Small intestine (tissue), 7 donors: ENCODE results near the gene QDPR. TPM values are rescaled to one million over a fixed set of nuclear protein-coding genes. Genes with fewer than 3 reads are reported as not detected.

Experiments
- DNase-seq, 2 donors: peaks; one replicate each; pipeline versions ENCODE4 v3.0.0 to v3.0.0-alpha.2; 2013
- FAIRE-seq: peaks from 2 replicates; lab custom pipeline; 2012; peaks lifted over from hg19 to GRCh38; lab: Jason Lieb, UNC
- H3K27ac ChIP-seq, 3 donors: one replicate each; pipeline ENCODE4 v1.5.1; 2013; ENCODE audit warnings: low read length in 2 of 3, mild to moderate bottlenecking in 2 of 3, control low read depth in 1 of 3, inconsistent platforms in 1 of 3, low read depth in 1 of 3, moderate library complexity in 1 of 3
- H3K27me3 ChIP-seq, 3 donors: one replicate each; pipeline ENCODE4 v1.6.1; 2013; ENCODE audit warnings: low read length in 3 of 3, inconsistent platforms in 1 of 3; ENCODE audit not compliant: control insufficient read depth in 3 of 3, insufficient read depth in 3 of 3
- H3K36me3 ChIP-seq, 3 donors: one replicate each; pipeline ENCODE4 v1.6.1; 2013; ENCODE audit warnings: low read length in 3 of 3, inconsistent platforms in 1 of 3, low read depth in 1 of 3, mild to moderate bottlenecking in 1 of 3, moderate library complexity in 1 of 3; ENCODE audit not compliant: control insufficient read depth in 3 of 3, insufficient read depth in 2 of 3
- H3K4me1 ChIP-seq, 3 donors: one replicate each; pipeline ENCODE4 v1.6.1; 2013; ENCODE audit warnings: low read length in 2 of 3, inconsistent platforms in 1 of 3, low read depth in 1 of 3, mild to moderate bottlenecking in 1 of 3, moderate library complexity in 1 of 3; ENCODE audit not compliant: control insufficient read depth in 3 of 3, insufficient read depth in 2 of 3
- H3K4me3 ChIP-seq, 3 donors: one replicate each; pipeline ENCODE4 v1.5.1; 2013; ENCODE audit warnings: low read length in 3 of 3, control low read depth in 1 of 3, inconsistent platforms in 1 of 3, low read depth in 1 of 3, mild to moderate bottlenecking in 1 of 3, moderate library complexity in 1 of 3
- H3K9me3 ChIP-seq, 2 donors: one replicate each; pipeline ENCODE4 v1.6.1; 2013; ENCODE audit warnings: low read depth in 1 of 2, low read length in 1 of 2; ENCODE audit not compliant: control insufficient read depth in 2 of 2, insufficient read depth in 1 of 2
- WGBS, 3 donors: extraction: QIAGEN DNeasy Blood & Tissue Kit; methylation state at CpG; one replicate each; pipeline ENCODE4 v1.1.7; 2013; 5-methylcytosine and 5-hydroxymethylcytosine counted together
- polyA plus RNA-seq, 4 donors: library from polyadenylated mRNA; stranded (reverse) in 3 of 4; unstranded in 1 of 4; fragments of 200-250 nt in 3 of 4; fragments of 120-200 nt in 1 of 4; gene quantifications; one replicate each; pipeline versions ENCODE4 v1.2.1 to v1.2.3, GENCODE V29; 2013
- donor health status: healthy with polysubstance abuse.
- donor health status: control.
- donor health status: control.
- donor health status: Bipolar disorder and iron deficiency.
- donor health status: healthy.

Gene QDPR
- polyA plus RNA-seq, 4 donors, result 31.6 to 80.9 (median 39.0) TPM

GRCh38 chr4:17492058-17492741, 19.7 kb downstream of the QDPR start:
- Histone ChIP-seq H3K27me3 (no peaks in the 10 kb centered on the region), H3K4me1 (peaks cover 0 to 25% (median 0%) of the 10 kb centered on the region in 3 donors), H3K27ac (no peak overlapping the region), H3K36me3 (peaks cover 3 to 79% (median 5%) of the 10 kb centered on the region in 3 donors), H3K9me3 (peaks cover 0 to 3% of the 10 kb centered on the region in 2 donors), H3K4me3 (no peak overlapping the region)
- FAIRE-seq (no peak), DNase-seq (peak in 1 of 2 donors; percentile 8)
- 69 to 82% (median 81%) methylated on average over 15 of the region's 15 CpGs for WGBS, 3 donors

GRCh38 chr4:17491196-17491595, 20.7 kb downstream of the QDPR start:
- DNase-seq, result no peak
- WGBS, 3 donors, result 85 to 87% (median 85%) methylated on average over 3 of the region's 3 CpGs
- H3K4me3 ChIP-seq, result no peak overlapping the region
- peak overlapping the region in 1 of 3 donors; percentile 25 for H3K27ac ChIP-seq
- peaks cover 0 to 25% (median 0%) of the 10 kb centered on the region in 3 donors for H3K4me1 ChIP-seq
- peaks cover 0 to 3% of the 10 kb centered on the region in 2 donors for H3K9me3 ChIP-seq
- no peak for FAIRE-seq
- H3K27me3 ChIP-seq, result no peaks in the 10 kb centered on the region
- peaks cover 3 to 77% (median 6%) of the 10 kb centered on the region in 3 donors for H3K36me3 ChIP-seq

- DNase-seq (peak; percentile 31 to 51), FAIRE-seq (no peak)
- H3K9me3 ChIP-seq, result peaks cover 0 to 3% of the 10 kb centered on the region in 2 donors
- H3K4me1 ChIP-seq, result peaks cover 0 to 25% (median 0%) of the 10 kb centered on the region in 3 donors
- peak overlapping the region in 2 of 3 donors; percentile 17 to 25 for H3K27ac ChIP-seq
- H3K36me3 ChIP-seq, result peaks cover 3 to 73% (median 8%) of the 10 kb centered on the region in 3 donors
- 26 to 57% (median 46%) methylated on average over 6 of the region's 6 CpGs for WGBS, 3 donors
- no peaks in the 10 kb centered on the region for H3K27me3 ChIP-seq
- no peak overlapping the region for H3K4me3 ChIP-seq
Observed at GRCh38 chr4:17490575-17491059, 21.3 kb downstream of the QDPR start.

- peaks cover 0 to 23% (median 0%) of the 10 kb centered on the region in 3 donors for H3K4me1 ChIP-seq
- H3K4me3 ChIP-seq, result no peak overlapping the region
- peaks cover 0 to 3% of the 10 kb centered on the region in 2 donors for H3K9me3 ChIP-seq
- DNase-seq (no peak), FAIRE-seq (no peak)
- peak overlapping the region in 1 of 3 donors; percentile 17 for H3K27ac ChIP-seq
- H3K36me3 ChIP-seq, result peaks cover 3 to 68% (median 8%) of the 10 kb centered on the region in 3 donors
- WGBS, 3 donors, result 78 to 90% (median 85%) methylated on average over 8 of the region's 8 CpGs
- H3K27me3 ChIP-seq, result no peaks in the 10 kb centered on the region
Observed at GRCh38 chr4:17489721-17490120, 22.2 kb downstream of the QDPR start.

GRCh38 chr4:17489123-17489522, 22.8 kb downstream of the QDPR start:
- no peak overlapping the region for H3K27ac ChIP-seq

GRCh38 chr4:17482716-17483115, 29.2 kb downstream of the QDPR start:
- H3K9me3 ChIP-seq, result peaks cover 0 to 19% of the 10 kb centered on the region in 2 donors
- peaks cover 0 to 22% (median 3%) of the 10 kb centered on the region in 3 donors for H3K36me3 ChIP-seq
- no peak overlapping the region for H3K4me3 ChIP-seq
- no peak for FAIRE-seq
- DNase-seq, result no peak
- 86 to 98% (median 93%) methylated on average over 2 of the region's 2 CpGs for whole genome bisulfite sequencing, 3 donors
- peaks cover 0 to 10% (median 0%) of the 10 kb centered on the region in 3 donors for H3K4me1 ChIP-seq
- no peak overlapping the region for H3K27ac ChIP-seq
- H3K27me3 ChIP-seq, result no peaks in the 10 kb centered on the region

More at GRCh38 chr4:17489123-17489522, 22.8 kb downstream of the QDPR start:
- no peak for FAIRE-seq
- H3K9me3 ChIP-seq, result peaks cover 0 to 3% of the 10 kb centered on the region in 2 donors
- H3K36me3 ChIP-seq, result peaks cover 3 to 65% (median 8%) of the 10 kb centered on the region in 3 donors
- no peak overlapping the region for H3K4me3 ChIP-seq
- DNase-seq, result no peak
- H3K27me3 ChIP-seq, result no peaks in the 10 kb centered on the region
- H3K4me1 ChIP-seq, result peaks cover 0 to 19% (median 0%) of the 10 kb centered on the region in 3 donors
- 78 to 89% (median 89%) methylated on average over 5 of the region's 5 CpGs for WGBS, 3 donors

GRCh38 chr4:17480955-17481354, 30.9 kb downstream of the QDPR start:
- Histone ChIP-seq H3K27ac (peak overlapping the region in 1 of 3 donors; percentile 37), H3K4me3 (no peak overlapping the region), H3K36me3 (peaks cover 0 to 8% (median 0%) of the 10 kb centered on the region in 3 donors), H3K4me1 (peaks cover 0 to 12% (median 0%) of the 10 kb centered on the region in 3 donors), H3K27me3 (no peaks in the 10 kb centered on the region), H3K9me3 (peaks cover 0 to 19% of the 10 kb centered on the region in 2 donors)
- 37 to 67% (median 54%) methylated on average over 2 of the region's 2 CpGs for WGBS, 3 donors
- DNase-seq (peak; percentile 46 to 67), FAIRE-seq (no peak)

- H3K9me3 ChIP-seq, result peaks cover 0 to 19% of the 10 kb centered on the region in 2 donors
- H3K36me3 ChIP-seq, result peaks cover 0 to 8% (median 0%) of the 10 kb centered on the region in 3 donors
- no peak for DNase-seq
- no peak overlapping the region for H3K4me3 ChIP-seq
- WGBS, 3 donors, result 82 to 93% (median 88%) methylated on average over 7 of the region's 7 CpGs
- H3K27me3 ChIP-seq, result no peaks in the 10 kb centered on the region
- H3K27ac ChIP-seq, result peak overlapping the region in 1 of 3 donors; percentile 37
- no peak for FAIRE-seq
- H3K4me1 ChIP-seq, result peaks cover 0 to 12% (median 0%) of the 10 kb centered on the region in 3 donors
Observed at GRCh38 chr4:17480210-17480927, 31.5 kb downstream of the QDPR start.
